GM19238 (cell line): ENCODE data around the gene CFAP299.
"Not testable (repeated sequence)": the region's sequence is repeated elsewhere in the genome, so short reads cannot be mapped to it uniquely, and the experiment has no call there.

Experiments
- DNase-seq: peaks from one replicate; pipeline ENCODE4 v3.0.0; 2011; ENCODE audit warnings: low spot score; ENCODE audit not compliant: insufficient read length

The CFAP299 gene

GRCh38 chr4:80335554-80336358 is at the start of gene CFAP299:
Gene CFAP299 (plus strand): TSS chr4:80335730.
- peak; percentile 45 for DNase-seq

- no peak for DNase-seq
Observed at GRCh38 chr4:80286451-80286850, 49.1 kb upstream of the CFAP299 start.

- not testable (repeated sequence) for DNase-seq
Observed at GRCh38 chr4:80290665-80291064, 44.9 kb upstream of the CFAP299 start.

GRCh38 chr4:80294206-80294605 is 41.3 kb upstream of the CFAP299 start:
- no peak for DNase-seq

- DNase-seq, result no peak
Observed at GRCh38 chr4:80295336-80295735, 40.2 kb upstream of the CFAP299 start.

GRCh38 chr4:80295826-80296225 is 39.7 kb upstream of the CFAP299 start:
- DNase-seq, result no peak

- no peak for DNase-seq
Observed at GRCh38 chr4:80301884-80302283, 33.6 kb upstream of the CFAP299 start.

- DNase-seq, result no peak
Observed at GRCh38 chr4:80302616-80303223, 32.8 kb upstream of the CFAP299 start.

GRCh38 chr4:80305466-80305865 is 30.1 kb upstream of the CFAP299 start:
- DNase-seq, result no peak

GRCh38 chr4:80306260-80306659 is 29.3 kb upstream of the CFAP299 start:
- no peak for DNase-seq

- DNase-seq, result no peak
Observed at GRCh38 chr4:80307183-80307735, 28.3 kb upstream of the CFAP299 start.

GRCh38 chr4:80307774-80308465 is 27.6 kb upstream of the CFAP299 start:
- no peak for DNase-seq

GRCh38 chr4:80308466-80308822 is 27.1 kb upstream of the CFAP299 start:
- no peak for DNase-seq

- DNase-seq, result no peak
Observed at GRCh38 chr4:80309294-80310004, 26.1 kb upstream of the CFAP299 start.

- DNase-seq, result no peak
Observed at GRCh38 chr4:80311130-80311529, 24.4 kb upstream of the CFAP299 start.

- DNase-seq, result no peak
Observed at GRCh38 chr4:80312124-80312523, 23.4 kb upstream of the CFAP299 start.

- DNase-seq, result no peak
Observed at GRCh38 chr4:80313627-80314026, 21.9 kb upstream of the CFAP299 start.

GRCh38 chr4:80315848-80316247 is 19.7 kb upstream of the CFAP299 start:
- DNase-seq, result not testable (repeated sequence)

- DNase-seq, result no peak
Observed at GRCh38 chr4:80321341-80321740, 14.2 kb upstream of the CFAP299 start.

- no peak for DNase-seq
Observed at GRCh38 chr4:80321776-80322175, 13.8 kb upstream of the CFAP299 start.

- DNase-seq, result no peak
Observed at GRCh38 chr4:80322716-80323115, 12.8 kb upstream of the CFAP299 start.
